GM10248 (cell line): Measurements from ENCODE around the gene GIT2.
"Not testable (repeated sequence)": the region's sequence is repeated elsewhere in the genome, so short reads cannot be mapped to it uniquely, and the experiment has no call there.

Experiments used
- CTCF ChIA-PET: fragments of 300-600 bp; sonication (Branson Sonifier 250); formaldehyde crosslinking; extraction: SDS; loops from one replicate; lab custom pipeline; 2021; ENCODE audit warnings: antibody characterized with exemption; lab: Yijun Ruan, JAX
- POLR2A ChIA-PET: fragments of 350-650 bp; sonication (Branson Sonifier 250); formaldehyde crosslinking; extraction: SDS; loops from one replicate; lab custom pipeline; 2020; ENCODE audit warnings: antibody characterized with exemption; lab: Yijun Ruan, JAX
- DNase-seq: peaks from one replicate; pipeline ENCODE4 v3.0.0; 2012; ENCODE audit errors: extremely low spot score
- TF ChIP-seq, protein P1 (sequence below): IDR thresholded peaks from 2 replicates; pipeline ENCODE4 v1.5.1; 2012; ENCODE audit warnings: mild to moderate bottlenecking, low read depth; ENCODE audit errors: extremely low read depth, missing control alignments, control extremely low read depth

Gene GIT2

DNA sequence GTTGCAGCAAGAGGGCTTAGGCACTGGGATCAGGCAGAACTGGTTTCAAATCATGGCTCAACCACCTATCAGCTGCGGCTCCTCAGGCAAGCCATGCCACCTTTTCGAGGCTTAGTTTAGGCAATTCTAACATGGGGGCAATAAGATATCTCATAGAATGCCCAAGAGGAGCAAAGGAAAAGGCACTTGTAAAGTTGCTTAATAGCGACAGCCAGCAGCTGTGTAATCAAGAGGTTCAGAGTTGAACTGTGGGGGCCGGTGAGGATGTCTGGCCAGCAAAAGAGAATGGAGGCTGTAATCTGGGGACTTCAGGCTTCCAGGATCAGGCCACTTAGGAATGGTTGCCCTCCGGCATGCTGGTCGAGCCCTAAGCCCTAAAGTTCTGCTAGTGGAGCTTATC is 99.1 kb downstream of the GIT2 start:
- ChIA-PET CTCF (no interaction called here), POLR2A (no interaction called here)
- TF ChIP-seq, protein P1, sequence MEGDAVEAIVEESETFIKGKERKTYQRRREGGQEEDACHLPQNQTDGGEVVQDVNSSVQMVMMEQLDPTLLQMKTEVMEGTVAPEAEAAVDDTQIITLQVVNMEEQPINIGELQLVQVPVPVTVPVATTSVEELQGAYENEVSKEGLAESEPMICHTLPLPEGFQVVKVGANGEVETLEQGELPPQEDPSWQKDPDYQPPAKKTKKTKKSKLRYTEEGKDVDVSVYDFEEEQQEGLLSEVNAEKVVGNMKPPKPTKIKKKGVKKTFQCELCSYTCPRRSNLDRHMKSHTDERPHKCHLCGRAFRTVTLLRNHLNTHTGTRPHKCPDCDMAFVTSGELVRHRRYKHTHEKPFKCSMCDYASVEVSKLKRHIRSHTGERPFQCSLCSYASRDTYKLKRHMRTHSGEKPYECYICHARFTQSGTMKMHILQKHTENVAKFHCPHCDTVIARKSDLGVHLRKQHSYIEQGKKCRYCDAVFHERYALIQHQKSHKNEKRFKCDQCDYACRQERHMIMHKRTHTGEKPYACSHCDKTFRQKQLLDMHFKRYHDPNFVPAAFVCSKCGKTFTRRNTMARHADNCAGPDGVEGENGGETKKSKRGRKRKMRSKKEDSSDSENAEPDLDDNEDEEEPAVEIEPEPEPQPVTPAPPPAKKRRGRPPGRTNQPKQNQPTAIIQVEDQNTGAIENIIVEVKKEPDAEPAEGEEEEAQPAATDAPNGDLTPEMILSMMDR: no peak
- DNase-seq: no peak

DNA sequence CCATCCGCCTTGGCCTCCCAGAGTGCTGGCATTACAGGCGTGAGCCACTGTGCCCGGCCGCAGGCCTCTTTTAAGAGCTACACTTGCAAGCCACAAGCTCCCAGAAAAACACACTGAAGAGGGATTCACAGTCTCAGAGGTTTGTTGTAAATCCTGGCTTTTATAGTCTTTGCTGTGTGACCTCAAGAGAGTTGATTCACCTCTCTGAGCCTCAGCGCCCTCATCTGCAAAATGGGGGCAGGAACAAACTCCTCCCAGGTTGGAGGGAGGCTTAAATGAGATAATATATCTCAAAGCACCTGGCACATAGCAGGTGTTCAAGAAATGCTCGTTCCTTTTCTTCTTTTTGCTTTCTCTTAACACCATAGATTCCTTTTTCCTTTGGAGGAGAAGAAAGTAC is 100.0 kb downstream of the GIT2 start:
- ChIA-PET POLR2A (no interaction called here), CTCF (interaction anchor here (1.0 kb wide), 1 partner anchor 43 kb away, joined by 4 read pairs; no protein-coding TSS in a partner anchor)
- TF ChIP-seq, protein P1: no peak
- DNase-seq: no peak

DNA sequence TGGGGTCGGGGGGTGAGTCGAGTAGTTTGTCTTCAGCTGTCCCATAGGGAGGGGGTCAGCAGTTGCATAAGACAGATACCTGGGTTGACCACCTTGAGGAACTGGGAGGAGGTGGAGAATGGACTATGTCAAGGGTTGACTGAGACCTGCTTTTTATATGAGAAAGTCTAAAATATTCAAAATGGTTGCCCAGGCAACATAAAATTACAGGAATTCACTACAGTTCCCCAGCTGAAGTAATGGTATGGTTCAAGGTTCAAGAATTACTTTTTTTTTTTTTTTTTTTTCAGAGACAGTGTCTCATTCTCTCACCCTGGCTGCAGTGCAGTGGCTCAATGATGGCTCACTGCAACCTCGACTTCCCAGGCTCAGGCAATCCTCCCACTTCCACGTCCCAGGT is 101.2 kb downstream of the GIT2 start:
- CTCF ChIA-PET: no interaction called here

DNA sequence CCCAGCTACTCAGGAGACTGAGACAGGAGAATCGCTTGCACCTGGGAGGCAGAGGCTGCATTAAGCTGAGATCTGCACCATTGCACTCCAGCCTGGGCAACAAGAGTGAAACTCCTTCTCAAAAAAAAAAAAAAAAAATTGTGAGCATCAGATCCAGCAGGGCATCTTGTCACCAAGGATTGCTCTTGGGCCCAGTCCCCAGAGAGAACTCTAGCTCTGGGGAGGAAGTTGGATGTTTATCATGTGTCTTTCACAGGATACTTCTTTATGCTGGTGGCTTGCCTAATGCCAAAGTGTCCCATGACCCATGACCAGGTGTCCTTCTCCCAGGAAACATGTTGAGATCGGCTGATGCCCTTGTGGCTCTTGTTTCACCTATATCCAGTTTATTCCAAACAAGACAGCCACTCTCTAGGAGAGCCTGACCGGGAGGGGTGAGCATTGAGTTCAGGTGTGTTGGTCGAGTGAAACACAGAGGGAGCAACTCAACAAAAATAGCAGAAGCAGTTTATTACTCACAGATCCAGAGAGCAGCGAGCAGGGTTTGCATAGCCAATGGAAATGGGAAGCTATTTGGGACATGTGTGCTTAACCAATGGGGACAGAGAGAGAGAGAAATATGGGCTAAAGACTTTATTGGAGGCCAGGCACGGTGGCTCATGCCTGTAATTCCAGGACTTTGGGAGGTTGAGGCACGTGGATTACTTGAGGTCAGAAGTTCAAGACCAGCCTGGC is 102.7 kb downstream of the GIT2 start:
- ChIA-PET CTCF (interaction anchor here (1.2 kb wide), 1 partner anchor 12 kb away, joined by 4 read pairs; no protein-coding TSS in a partner anchor), POLR2A (no interaction called here)
- TF ChIP-seq, protein P1: no peak
- no peak for DNase-seq

More for the DNA sequence above, 101.2 kb downstream of the GIT2 start:
- POLR2A ChIA-PET: no interaction called here
- TF ChIP-seq, protein P1: no peak
- DNase-seq: no peak

DNA sequence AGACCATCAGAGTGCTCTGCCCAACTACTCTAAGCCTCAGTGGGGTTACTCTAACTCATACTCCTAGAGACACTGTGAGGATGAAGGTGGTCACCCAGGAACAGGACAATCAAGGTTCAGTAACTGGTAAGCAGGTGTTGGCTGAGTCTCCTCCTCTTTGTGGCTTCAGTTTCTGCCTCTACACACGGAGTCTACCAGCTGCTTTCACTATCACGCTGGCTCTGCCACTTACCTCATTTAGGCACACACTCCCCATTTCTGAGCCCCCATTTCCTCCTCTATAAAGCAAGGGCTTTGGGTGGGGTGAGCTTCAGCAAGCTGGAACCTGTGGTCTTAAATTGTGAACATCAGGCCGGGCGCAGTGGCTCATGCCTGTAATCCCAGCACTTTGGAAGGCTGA is 103.4 kb downstream of the GIT2 start:
- TF ChIP-seq, protein P1: no peak
- POLR2A ChIA-PET: no interaction called here
- DNase-seq: peak; percentile 53
- CTCF ChIA-PET: interaction anchor here (1.2 kb wide), 1 partner anchor 11 kb away, joined by 4 read pairs; no protein-coding TSS in a partner anchor

DNA sequence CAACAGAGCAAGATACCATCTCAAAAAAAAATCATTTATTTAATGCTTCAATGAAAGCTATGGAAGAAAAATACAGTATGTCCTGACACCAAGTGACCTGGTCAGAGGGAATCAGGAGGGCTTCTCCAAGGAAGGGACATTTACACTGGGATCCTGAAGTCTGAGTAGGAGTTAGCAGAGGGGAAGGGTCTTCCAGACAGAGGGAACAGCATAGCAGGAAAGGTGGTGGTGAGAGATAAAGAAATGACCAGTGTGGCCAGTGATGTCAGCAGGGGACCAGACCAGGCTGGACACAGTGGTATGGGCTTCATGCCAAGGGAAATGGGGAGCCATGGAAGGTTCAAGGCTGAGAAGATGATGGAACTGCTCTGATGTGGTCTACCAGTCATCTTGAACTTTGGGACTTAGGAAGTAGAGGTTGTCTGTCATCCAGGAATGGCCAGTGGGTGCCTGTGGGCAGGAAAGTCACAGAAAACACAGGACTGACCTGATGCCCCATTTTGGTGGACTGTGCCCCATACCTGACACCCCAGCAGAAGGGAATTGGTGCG is 103.9 kb downstream of the GIT2 start:
- ChIA-PET CTCF (interaction anchor here (1.2 kb wide), 1 partner anchor 11 kb away, joined by 4 read pairs; no protein-coding TSS in a partner anchor), POLR2A (no interaction called here)
- TF ChIP-seq, protein P1: no peak
- no peak for DNase-seq

DNA sequence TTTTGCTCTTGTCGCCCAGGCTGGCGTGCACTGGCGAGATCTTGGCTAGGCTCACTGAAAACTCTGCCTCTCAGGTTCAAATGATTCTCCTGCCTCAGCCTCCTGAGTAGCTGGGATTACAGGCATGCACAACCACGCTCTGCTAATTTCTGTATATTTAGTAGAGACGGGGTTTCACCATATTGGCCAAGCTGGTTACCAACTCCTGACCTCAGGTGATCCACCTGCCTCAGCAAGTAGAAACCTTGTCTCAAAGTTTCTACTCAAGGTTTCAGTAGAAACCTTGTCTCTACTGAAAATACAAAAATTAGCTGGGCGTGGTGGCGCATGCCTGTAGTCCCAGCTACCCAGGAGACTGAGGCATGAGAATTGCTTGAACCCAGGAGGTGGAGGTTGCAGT is 104.4 kb downstream of the GIT2 start:
- POLR2A ChIA-PET, CTCF ChIA-PET, DNase-seq: not testable (repeated sequence)
